ENCODE measurements around the gene STAB2. TPM values are rescaled to one million over a fixed set of nuclear protein-coding genes. Genes with fewer than 3 reads are reported as not detected.

The STAB2 gene
- total and polyA plus RNA-seq, 11 donors = 0.12 to 3.5 (median 0.37) TPM; not detected in 6

DNA sequence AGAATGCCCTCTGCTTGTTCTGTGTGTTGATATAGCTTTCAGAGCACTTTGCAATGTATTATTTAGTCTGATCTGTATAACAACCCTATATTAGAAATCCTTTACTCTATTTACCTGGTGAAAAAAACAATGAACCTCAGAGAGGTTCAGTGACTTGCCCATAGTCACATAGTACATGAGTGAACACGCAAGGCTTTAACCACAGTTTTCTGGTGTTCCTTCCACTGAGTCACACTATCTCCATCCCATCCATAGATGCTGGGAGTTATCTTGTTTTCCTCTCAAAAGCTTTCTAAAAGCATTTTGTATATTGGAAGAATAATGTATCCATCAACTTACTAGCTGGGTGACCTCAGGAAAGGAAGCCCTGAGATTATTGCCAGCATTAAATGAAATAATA, 149.5 kb downstream of the STAB2 start:
- Histone ChIP-seq H3K27ac (no peak overlapping the region), H3K36me3 (no peaks in the 10 kb centered on the region), H3K4me1 (no peaks in the 10 kb centered on the region), H3K27me3 (no peaks in the 10 kb centered on the region), H3K9me3 (peaks cover 0 to 2% (median 0%) of the 10 kb centered on the region in 12 donors), H3K4me3 (no peak overlapping the region)
- TF ChIP-seq POLR2A (IDR thresholded peaks at IDR 0.05) (no peak), CTCF (IDR thresholded peaks at IDR 0.05) (no peak)
- intact Hi-C loops (cut with DNase I) = no loop called here
- WGBS, 4 donors = 92 to 100% (median 95%) methylated on average over 1 of the region's 1 CpG
- DNase-seq (no peak), ATAC-seq (no peak)

- Histone ChIP-seq H3K9me3 (no peaks in the 10 kb centered on the region), H3K36me3 (no peaks in the 10 kb centered on the region), H3K4me1 (peaks cover 0 to 9% (median 0%) of the 10 kb centered on the region in 12 donors), H3K27ac (no peak overlapping the region), H3K4me3 (no peak overlapping the region), H3K27me3 (no peaks in the 10 kb centered on the region)
- intact Hi-C loops (cut with DNase I) = no loop called here
- 58 to 61% (median 58%) methylated on average over 1 of the region's 1 CpG for WGBS, 4 donors
- ATAC-seq (no peak), DNase-seq (no peak)
- no peak for TF ChIP-seq POLR2A (IDR thresholded peaks at IDR 0.05)
- TF ChIP-seq CTCF (IDR thresholded peaks at IDR 0.05) = no peak
Observed at GRCh38 chr12:103737881-103738280, 150.8 kb downstream of the STAB2 start.

GRCh38 chr12:103742349-103742932, 155.4 kb downstream of the STAB2 start:
- Histone ChIP-seq H3K4me3 (no peak overlapping the region), H3K27me3 (no peaks in the 10 kb centered on the region), H3K36me3 (no peaks in the 10 kb centered on the region), H3K9me3 (no peaks in the 10 kb centered on the region), H3K4me1 (peaks cover 0 to 9% (median 0%) of the 10 kb centered on the region in 12 donors), H3K27ac (peak overlapping the region in 4 of 12 donors; percentile 3 to 38 (median 10))
- intact Hi-C loops (cut with DNase I) = loop anchor here in 3 of 10 donors (10.0 kb wide), 2 partner anchors 118 to 158 kb away; partner anchors contain the start of gene STAB2 (in 1 of the 3)
- TF ChIP-seq POLR2A (IDR thresholded peaks at IDR 0.05) (no peak), CTCF (IDR thresholded peaks at IDR 0.05) (no peak)
- WGBS, 4 donors = 46 to 66% (median 55%) methylated on average over 14 to 15 of the region's 15 CpGs
- ATAC-seq (peak; percentile 43 to 80 (median 68)), DNase-seq (peak in 2 of 5 donors; percentile 23 to 28)

DNA sequence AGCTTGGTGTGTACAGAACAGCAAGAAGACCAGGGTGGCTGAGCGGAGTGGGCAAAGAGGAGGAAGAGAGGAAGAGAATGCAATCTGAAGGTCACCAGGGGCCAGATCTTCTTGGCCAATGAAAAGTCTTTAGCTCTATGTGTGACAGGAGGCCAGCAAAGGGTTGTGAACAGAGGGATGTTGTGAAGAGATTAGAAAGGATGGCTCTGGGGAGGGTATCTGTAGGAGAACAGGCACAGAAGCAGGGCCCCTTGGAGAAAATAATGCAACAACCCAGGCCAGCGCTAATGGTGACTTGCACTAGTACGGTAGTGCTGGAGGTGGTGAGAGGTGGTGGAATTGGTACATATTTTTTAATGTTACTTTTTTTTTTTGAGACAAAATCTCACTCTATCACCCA, 156.7 kb downstream of the STAB2 start:
- no peak overlapping the region for H3K4me3 ChIP-seq
- ATAC-seq = no peak
- H3K9me3 ChIP-seq = no peaks in the 10 kb centered on the region
- H3K27me3 ChIP-seq = no peaks in the 10 kb centered on the region
- H3K27ac ChIP-seq = no peak overlapping the region
- H3K4me1 ChIP-seq = peaks cover 0 to 9% (median 0%) of the 10 kb centered on the region in 12 donors
- no peak for DNase-seq
- H3K36me3 ChIP-seq = no peaks in the 10 kb centered on the region
- WGBS, 4 donors = 97 to 100% (median 97%) methylated on average over 3 of the region's 3 CpGs
- TF ChIP-seq POLR2A (IDR thresholded peaks at IDR 0.05) (no peak), CTCF (IDR thresholded peaks at IDR 0.05) (no peak)
- intact Hi-C loops (cut with DNase I) = loop anchor here in 3 of 10 donors (10.0 kb wide), 2 partner anchors 119 to 159 kb away; partner anchors contain the start of gene STAB2 (in 1 of the 3)

All from heart left ventricle (tissue), 16 donors.